Suprapubic skin (tissue), 3 donors: ENCODE results near the gene NDUFC2.

Experiments used
- EP300 ChIP-seq: sonication (generic); formaldehyde crosslinking; IDR thresholded peaks from one replicate; pipeline ENCODE4 v1.6.1; 2017; ENCODE audit warnings: antibody characterized with exemption
- POLR2A ChIP-seq, 2 donors: fragments of 450-650 bp; IDR thresholded peaks; one replicate each; pipeline ENCODE4 v1.6.1; 2017; ENCODE audit warnings: antibody characterized with exemption in 2 of 2, mild to moderate bottlenecking in 2 of 2, moderate library complexity in 2 of 2
- TF ChIP-seq, protein P1 (sequence below), 2 donors: fragments of 200-600 bp in 1 of 2; fragments of 450-650 bp in 1 of 2; sonication (generic) in 1 of 2; IDR thresholded peaks; one replicate each; pipeline ENCODE4 v1.5.1; 2016 to 2019; ENCODE audit warnings: antibody characterized with exemption in 2 of 2, mild to moderate bottlenecking in 1 of 2, moderate library complexity in 1 of 2

DNA sequence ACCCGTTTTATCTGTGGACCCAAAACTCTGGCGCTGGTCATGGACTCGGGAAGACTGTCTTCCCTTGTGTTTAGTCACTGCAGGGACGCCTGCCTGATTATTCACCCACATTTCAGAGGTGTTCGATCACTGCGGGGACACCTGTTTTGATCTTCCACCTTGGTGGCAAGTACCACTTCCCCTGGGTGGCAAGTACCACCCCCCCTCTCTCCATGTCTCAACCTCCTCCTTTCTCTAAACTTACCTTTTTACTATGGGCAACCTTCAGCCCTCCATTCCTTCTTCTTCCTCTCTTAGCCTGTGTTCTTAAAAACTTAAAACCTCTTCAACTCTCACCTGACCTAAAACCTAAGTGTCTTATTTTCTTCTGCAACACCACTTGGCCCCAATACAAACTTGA is 1.9 kb upstream of the NDUFC2 start:
- TF ChIP-seq POLR2A (IDR thresholded peaks at IDR 0.05) (no peak), EP300 (no peak)
- TF ChIP-seq, protein P1, sequence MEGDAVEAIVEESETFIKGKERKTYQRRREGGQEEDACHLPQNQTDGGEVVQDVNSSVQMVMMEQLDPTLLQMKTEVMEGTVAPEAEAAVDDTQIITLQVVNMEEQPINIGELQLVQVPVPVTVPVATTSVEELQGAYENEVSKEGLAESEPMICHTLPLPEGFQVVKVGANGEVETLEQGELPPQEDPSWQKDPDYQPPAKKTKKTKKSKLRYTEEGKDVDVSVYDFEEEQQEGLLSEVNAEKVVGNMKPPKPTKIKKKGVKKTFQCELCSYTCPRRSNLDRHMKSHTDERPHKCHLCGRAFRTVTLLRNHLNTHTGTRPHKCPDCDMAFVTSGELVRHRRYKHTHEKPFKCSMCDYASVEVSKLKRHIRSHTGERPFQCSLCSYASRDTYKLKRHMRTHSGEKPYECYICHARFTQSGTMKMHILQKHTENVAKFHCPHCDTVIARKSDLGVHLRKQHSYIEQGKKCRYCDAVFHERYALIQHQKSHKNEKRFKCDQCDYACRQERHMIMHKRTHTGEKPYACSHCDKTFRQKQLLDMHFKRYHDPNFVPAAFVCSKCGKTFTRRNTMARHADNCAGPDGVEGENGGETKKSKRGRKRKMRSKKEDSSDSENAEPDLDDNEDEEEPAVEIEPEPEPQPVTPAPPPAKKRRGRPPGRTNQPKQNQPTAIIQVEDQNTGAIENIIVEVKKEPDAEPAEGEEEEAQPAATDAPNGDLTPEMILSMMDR (IDR thresholded peaks at IDR 0.05), result no peak
